Prostate gland (tissue), 2 donors: Measurements from ENCODE around the gene N4BP2L2. TPM values are rescaled to one million over a fixed set of nuclear protein-coding genes. Genes with fewer than 3 reads are reported as not detected.

Experiments
- DNase-seq: peaks from one replicate; pipeline ENCODE4 v3.0.0-alpha.2; 2019; ENCODE audit warnings: low spot score
- H3K27ac ChIP-seq, 2 donors: fragments of 200-600 bp; sonication (generic); 2 replicates each; pipeline ENCODE4 v1.5.1; 2017 to 2019
- H3K27me3 ChIP-seq: fragments of 200-600 bp; sonication (generic); replicated peaks from 2 replicates; pipeline ENCODE4 v1.5.1; 2019; ENCODE audit not compliant: insufficient read depth
- H3K36me3 ChIP-seq, 2 donors: fragments of 200-600 bp; sonication (generic); 1 replicate in 1 of 2; 2 replicates in 1 of 2; pipeline versions ENCODE4 v1.5.1 to v1.8.1; 2017 to 2019
- H3K4me1 ChIP-seq: fragments of 200-600 bp; sonication (generic); replicated peaks from 2 replicates; pipeline ENCODE4 v1.5.1; 2019
- H3K4me3 ChIP-seq, 2 donors: fragments of 200-600 bp; sonication (generic); 2 replicates each; pipeline ENCODE4 v1.5.1; 2017 to 2019
- H3K9me3 ChIP-seq: fragments of 200-600 bp; sonication (generic); 2 replicates; pipeline ENCODE4 v1.5.1; 2017
- CTCF ChIP-seq, 4 experiments: fragments of 200-600 bp in 2 of 4; fragments of 450-650 bp in 2 of 4; sonication (generic) in 2 of 4; IDR thresholded peaks; 1 replicate in 3 of 4; 2 replicates in 1 of 4; pipeline ENCODE4 v1.5.1; 2016 to 2019; ENCODE audit warnings: antibody characterized with exemption in 4 of 4, mild to moderate bottlenecking in 2 of 4, moderate library complexity in 2 of 4
- POLR2A ChIP-seq: fragments of 450-650 bp; IDR thresholded peaks from one replicate; pipeline ENCODE4 v1.6.1; 2016; ENCODE audit warnings: antibody characterized with exemption, mild to moderate bottlenecking
- POLR2AphosphoS5 ChIP-seq: sonication (generic); formaldehyde crosslinking; IDR thresholded peaks from one replicate; pipeline ENCODE4 v1.6.1; 2017; ENCODE audit warnings: antibody characterized with exemption
- WGBS: methylation state at CpG from one replicate; pipeline ENCODE4 v1.1.5; 2018; 5-methylcytosine and 5-hydroxymethylcytosine counted together
- intact Hi-C: fragments of 100-400 bp; cut with DNase I; formaldehyde crosslinking; loops from one replicate; pipeline ENCODE4 v1.14.2; 2022
- total RNA-seq, 2 donors: library from RNA; depleted of rRNA; stranded (reverse); fragments of >200 nt; gene quantifications; one replicate each; pipeline ENCODE4 v1.1.0, GENCODE V29; 2016

The N4BP2L2 gene
- total RNA-seq, 2 donors from 2014 or later = 80.9 to 475 TPM

- Histone ChIP-seq H3K36me3 (no peaks in the 10 kb centered on the region), H3K27ac (no peak overlapping the region), H3K9me3 (no peaks in the 10 kb centered on the region), H3K4me1 (no peaks in the 10 kb centered on the region), H3K4me3 (no peak overlapping the region), H3K27me3 (no peaks in the 10 kb centered on the region)
- TF ChIP-seq POLR2AphosphoS5 = peak; percentile 72
- no peak for TF ChIP-seq POLR2A
- no peak for TF ChIP-seq CTCF (IDR thresholded peaks at IDR 0.05)
- DNase-seq = peak; percentile 72
- WGBS = 39% methylated on average over 3 of the region's 3 CpGs
- intact Hi-C loops = no loop called here
Measured at GRCh38 chr13:32432856-32433255, 105.7 kb downstream of the N4BP2L2 start.

GRCh38 chr13:32431361-32431760, 107.2 kb downstream of the N4BP2L2 start:
- H3K4me3 ChIP-seq = no peak overlapping the region
- WGBS = 96% methylated on average over 5 of the region's 5 CpGs
- no peaks in the 10 kb centered on the region for H3K36me3 ChIP-seq
- no peak overlapping the region for H3K27ac ChIP-seq
- TF ChIP-seq CTCF (IDR thresholded peaks at IDR 0.05) = no peak
- no peak for TF ChIP-seq POLR2A
- no peak for TF ChIP-seq POLR2AphosphoS5
- no peaks in the 10 kb centered on the region for H3K27me3 ChIP-seq
- intact Hi-C loops = no loop called here
- no peaks in the 10 kb centered on the region for H3K9me3 ChIP-seq
- no peaks in the 10 kb centered on the region for H3K4me1 ChIP-seq
- DNase-seq = no peak

GRCh38 chr13:32430018-32430747, 108.4 kb downstream of the N4BP2L2 start:
- Histone ChIP-seq H3K4me3 (no peak overlapping the region), H3K27ac (no peak overlapping the region), H3K36me3 (no peaks in the 10 kb centered on the region), H3K27me3 (no peaks in the 10 kb centered on the region), H3K9me3 (no peaks in the 10 kb centered on the region), H3K4me1 (no peaks in the 10 kb centered on the region)
- intact Hi-C loops = no loop called here
- TF ChIP-seq POLR2AphosphoS5 = no peak
- TF ChIP-seq POLR2A = no peak
- no peak for TF ChIP-seq CTCF (IDR thresholded peaks at IDR 0.05)
- 80% methylated on average over 6 of the region's 6 CpGs for WGBS
- DNase-seq = no peak

- H3K27me3 ChIP-seq = no peaks in the 10 kb centered on the region
- TF ChIP-seq CTCF (IDR thresholded peaks at IDR 0.05) = no peak
- DNase-seq = no peak
- no peaks in the 10 kb centered on the region for H3K4me1 ChIP-seq
- H3K4me3 ChIP-seq = no peak overlapping the region
- H3K36me3 ChIP-seq = no peaks in the 10 kb centered on the region
- 96% methylated on average over 6 of the region's 6 CpGs for WGBS
- intact Hi-C loops = no loop called here
- peak overlapping the region in 1 of 2 donors; percentile 92 for H3K27ac ChIP-seq
- no peaks in the 10 kb centered on the region for H3K9me3 ChIP-seq
Measured at GRCh38 chr13:32429433-32429909, 109.1 kb downstream of the N4BP2L2 start.
